HPDE6-E6E7 (cell line): ENCODE results near the gene MSRB3.

Experiments
- DNase-seq: peaks from one replicate; pipeline ENCODE4 v3.0.0; 2011; ENCODE audit warnings: missing footprints; ENCODE audit errors: extremely low spot score

Gene MSRB3

DNA sequence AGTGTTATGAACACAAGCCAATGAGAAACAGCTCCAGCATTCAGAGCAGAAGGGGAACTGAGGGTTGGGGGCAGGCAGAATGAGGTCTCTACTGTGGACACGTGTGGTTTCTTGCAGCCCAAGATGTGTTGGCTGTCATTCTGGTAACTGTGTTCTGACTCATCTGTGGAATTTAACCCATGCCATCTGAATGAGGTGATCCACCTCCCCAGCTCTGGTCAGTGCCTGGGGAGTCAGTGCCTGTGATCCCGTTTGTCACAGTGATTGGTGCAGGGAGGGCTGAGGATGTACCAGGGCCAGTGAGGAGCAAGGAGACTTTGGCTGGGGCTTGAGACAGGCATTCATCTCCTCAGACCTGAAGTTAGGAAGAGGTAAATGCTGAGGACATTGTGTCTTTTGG, 216.8 kb downstream of the MSRB3 start:
- peak; percentile 12 for DNase-seq

DNA sequence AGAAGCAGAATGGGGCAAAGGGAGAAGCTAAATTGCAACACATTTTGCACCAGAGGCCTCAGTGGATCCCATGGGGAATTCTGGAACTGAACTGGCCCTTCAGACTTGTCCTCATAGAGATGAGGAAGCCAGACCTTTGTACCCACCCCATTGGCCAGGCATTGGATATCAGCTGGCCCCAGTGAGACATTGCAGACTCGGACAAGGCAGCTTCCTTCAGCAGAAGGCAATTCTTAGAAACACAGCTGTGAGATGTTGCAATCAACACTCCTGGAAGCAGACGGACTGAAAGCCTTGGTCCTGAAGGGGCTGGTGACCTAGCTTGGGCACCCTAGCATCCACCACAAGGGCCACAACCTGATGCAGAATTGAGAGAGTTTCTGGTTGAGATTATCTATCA, 218.1 kb downstream of the MSRB3 start:
- DNase-seq: no peak

DNA sequence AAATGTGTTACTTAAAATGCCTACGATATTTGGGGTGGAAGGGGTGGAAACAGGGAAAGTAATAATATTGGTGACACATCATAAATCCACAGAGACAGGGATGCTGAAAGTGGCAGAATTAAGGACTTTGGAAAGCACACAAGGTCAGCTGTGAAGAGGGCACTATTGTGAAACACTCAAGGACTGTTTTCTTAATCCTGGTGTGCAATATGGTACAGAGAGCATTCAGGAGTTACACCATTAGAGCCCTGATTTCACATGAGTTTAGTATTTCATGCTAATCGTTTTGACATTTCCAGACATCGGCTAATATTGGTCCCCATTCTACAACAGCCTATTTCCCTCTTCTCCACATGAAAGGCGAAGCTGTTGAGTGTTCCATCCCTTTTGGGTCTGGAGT, 219.2 kb downstream of the MSRB3 start:
- no peak for DNase-seq

DNA sequence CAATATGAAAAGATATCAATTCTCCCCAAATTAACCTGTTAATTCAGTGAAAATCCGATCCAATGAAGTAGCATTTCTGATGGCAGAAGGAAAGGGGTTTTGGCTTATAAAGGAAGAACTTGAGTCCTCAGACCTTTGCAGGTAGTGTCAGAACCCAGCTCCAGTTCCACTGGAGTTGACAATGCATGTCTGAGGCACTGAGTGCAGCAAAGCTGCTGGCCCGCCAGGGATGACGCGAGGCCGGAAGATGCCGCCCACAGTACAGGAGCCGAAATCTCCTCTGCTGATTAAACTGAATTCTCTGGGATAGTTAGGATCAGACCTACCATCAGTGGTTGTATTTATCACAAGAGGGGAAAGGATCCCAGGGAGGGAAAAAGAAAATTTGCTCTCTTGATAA, 220.7 kb downstream of the MSRB3 start:
- DNase-seq: no peak

DNA sequence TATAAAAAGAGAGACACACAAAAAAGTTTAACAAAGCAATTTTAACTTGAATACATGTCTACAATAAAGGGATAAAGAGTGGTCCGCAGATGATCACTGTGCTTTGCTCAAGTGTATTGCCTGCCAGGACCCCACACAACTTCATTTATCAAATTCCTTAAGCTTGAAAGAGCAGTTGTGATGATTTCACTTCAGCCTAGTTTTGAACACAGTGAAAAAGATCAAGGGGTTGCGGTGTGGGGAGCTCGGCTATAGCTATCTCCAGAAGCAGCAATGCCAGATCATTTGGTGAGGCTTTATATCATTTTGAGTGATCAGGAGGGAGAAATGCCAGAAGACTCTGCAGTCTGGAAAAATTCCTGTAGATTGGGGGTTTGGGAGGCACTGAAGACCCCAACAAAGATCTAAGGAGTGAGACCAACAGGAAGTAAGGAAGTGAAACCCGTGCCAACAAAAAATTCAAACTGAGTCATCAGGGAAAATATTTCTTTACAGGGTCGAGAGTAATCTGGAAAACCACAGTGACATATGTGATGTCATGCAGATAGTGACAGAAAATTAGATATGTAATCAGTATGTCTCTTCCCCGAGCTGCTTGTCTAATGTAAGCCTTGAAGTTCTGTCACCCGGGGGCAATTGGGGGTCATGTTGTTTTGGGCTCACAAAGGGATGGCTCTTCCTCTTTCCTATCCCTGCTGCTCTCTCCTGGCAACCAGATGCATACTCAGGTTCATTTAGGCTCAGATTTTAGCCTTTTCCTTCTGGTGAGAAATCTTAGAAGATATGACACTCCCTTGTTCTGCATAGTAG, 221.8 kb downstream of the MSRB3 start:
- DNase-seq: no peak

DNA sequence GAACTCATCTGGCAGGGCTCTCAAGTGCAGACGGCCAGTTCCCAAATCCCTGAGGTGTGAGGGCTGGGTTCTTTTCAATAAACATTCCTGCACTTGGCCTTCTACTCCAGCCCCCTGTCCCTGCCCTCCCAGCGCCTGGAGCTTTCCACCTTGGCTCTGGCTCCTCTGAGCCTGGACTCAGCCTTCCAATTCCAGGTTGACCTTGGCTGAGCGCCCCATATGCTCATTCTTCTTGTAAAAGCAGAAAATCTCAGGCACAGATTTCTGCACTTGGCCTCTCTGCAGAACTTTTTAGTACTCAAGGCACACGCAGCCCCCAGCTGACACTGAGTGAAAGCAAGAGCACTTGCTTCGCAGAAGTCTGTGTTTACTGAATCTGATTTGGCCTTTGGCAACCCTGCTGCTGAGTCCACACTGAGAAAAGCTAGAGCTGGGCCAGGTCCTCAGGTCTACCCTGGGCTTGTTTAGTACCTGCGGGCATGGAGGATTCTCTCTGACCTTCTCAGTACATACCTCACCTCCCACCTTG, 222.7 kb downstream of the MSRB3 start:
- no peak for DNase-seq

DNA sequence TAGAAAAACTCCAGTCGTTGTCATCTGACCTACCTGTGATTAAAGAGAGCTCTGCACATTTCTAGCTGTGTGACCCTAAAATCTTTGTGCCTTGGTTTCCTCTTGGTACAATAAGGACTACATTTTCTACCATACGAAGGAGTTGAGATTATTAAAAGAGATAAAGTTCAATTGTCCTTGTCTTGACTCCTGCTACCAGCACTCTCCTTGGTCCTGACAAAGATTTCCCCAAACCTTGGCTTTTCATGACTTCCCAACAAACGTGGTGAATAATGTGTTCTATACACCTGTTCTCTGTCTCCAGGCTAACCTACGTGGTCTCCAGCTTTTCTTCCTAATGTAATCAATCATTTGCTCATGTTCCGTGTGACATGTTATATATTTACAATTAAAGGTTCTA, 223.5 kb downstream of the MSRB3 start:
- no peak for DNase-seq

DNA sequence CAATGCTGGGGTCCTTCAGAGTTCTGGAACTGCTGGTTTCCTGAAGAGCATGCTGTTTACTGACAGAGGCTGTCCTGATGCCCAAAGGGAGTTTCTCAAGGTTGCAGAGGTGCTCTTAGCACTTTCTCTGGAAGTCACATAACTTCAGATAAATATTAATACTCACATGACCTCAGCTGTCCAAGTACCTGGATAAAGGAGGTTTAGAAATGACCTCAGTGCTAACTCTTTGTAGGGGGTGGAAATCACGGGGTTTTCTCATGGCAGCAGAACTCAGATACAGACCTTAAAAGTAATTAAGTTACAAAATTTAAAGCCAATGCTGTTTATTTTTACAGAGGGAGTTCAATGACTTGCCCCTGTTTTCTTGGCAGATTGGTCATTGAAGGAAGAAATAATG, 225.9 kb downstream of the MSRB3 start:
- no peak for DNase-seq

DNA sequence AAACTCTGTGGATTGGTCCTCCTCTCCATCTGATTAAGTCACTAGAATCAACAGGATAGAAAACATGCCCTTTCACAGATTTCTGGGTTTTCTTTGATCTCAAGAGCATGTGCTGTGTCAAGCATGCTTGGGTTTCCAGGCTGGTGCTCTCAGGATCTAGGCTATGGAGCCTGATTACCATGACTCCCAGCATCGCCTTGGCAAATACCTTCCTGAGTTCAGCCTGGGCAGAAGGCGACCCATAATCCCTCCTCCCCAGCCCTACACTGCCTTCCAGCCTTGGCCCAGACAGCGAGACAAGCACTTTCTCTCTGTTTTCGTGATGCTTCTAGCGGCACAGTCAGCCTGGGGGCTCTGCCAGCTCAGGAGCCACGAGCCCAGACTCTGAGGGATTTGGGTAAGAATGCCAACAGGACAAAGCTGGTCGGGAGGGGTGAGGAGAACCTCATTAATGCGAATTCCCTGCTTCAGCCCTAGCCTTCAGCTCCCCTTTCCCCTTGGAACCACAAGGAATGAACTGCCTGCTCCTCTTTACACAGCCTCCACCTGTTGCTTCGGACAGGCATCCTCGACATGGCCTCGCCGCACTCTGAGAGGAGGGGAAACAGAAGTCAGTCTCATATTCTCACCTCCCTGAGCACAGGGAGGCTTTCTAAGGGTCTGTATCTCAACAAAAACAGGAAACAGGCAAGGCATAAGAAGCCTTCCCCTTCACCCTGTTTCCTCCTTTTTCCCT, 227.1 kb downstream of the MSRB3 start:
- no peak for DNase-seq

DNA sequence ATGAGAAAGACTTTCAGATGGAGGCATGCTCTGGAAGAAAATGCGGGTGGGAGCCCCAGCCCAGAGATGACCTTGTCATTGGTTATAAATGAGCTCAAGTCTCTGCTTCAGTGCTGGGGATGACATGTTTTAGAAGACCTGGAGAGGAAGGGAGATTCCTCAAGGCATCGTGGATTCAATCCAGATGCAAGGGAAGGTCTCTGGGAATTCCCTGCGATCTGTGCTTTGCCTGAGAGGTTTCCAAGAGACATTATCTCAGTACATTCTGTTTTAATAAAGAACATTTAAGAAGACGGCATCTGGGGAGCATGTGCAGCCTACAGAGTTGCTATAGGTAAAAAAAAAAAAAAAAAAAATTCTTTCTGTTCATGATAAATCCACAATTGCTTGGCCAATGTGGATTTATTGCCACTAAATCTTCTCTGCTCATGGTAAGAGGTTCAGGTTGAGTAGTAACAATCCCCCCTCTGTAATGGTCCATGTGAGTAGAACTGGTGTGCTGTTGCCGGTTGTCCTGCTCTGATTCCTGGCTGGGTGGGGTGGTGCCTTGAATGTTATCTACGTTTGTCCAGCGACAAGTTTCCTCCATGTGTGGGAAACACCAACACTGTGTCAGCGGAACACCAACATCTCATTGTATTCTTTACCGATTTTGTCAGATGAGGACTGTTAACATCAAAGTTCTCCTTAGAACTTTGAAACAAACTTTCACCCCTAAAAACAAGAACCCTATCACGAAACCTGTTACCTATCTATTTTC, 230.0 kb downstream of the MSRB3 start:
- DNase-seq: no peak

DNA sequence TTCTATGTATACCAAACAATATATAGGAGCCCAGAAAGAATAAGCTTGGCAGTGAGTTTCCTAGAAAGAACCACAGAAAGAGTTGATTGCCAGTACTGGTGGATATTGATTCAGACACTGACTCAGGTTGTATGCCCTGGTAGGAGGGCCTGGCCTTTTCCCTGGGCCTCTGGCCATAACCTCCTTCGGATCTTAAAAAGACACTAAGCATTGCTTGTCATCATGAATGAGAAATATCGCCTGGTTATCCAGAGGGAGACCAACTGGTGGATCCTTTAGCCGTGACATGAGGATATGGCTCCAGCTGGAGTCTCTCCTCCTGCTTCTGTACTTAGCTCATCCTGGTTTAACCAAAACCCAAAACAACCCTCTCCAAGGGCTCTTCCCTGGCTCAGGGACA, 231.5 kb downstream of the MSRB3 start:
- no peak for DNase-seq

DNA sequence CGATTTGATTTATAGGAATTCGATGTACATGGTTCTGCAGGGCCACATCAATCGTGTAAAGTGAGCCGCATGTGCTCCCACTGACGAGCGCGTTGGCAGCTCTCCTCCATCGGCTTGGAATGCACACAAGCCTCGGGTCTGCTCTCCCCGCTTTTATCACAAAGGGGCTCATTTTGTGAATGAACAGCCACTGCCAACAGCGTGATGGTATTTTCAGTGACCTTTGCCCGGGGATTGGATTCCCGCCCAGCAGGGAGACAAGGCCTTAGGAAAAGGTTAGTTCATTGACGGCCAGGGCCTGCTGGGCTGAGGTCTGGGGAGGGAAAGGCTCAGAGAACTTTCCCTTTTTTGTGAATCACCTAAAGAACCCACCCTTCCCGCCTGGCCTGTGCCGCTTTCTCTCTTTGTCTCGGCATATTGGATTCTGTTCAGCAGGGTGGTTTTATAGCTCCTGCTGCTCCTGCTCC, 232.1 kb downstream of the MSRB3 start:
- no peak for DNase-seq

DNA sequence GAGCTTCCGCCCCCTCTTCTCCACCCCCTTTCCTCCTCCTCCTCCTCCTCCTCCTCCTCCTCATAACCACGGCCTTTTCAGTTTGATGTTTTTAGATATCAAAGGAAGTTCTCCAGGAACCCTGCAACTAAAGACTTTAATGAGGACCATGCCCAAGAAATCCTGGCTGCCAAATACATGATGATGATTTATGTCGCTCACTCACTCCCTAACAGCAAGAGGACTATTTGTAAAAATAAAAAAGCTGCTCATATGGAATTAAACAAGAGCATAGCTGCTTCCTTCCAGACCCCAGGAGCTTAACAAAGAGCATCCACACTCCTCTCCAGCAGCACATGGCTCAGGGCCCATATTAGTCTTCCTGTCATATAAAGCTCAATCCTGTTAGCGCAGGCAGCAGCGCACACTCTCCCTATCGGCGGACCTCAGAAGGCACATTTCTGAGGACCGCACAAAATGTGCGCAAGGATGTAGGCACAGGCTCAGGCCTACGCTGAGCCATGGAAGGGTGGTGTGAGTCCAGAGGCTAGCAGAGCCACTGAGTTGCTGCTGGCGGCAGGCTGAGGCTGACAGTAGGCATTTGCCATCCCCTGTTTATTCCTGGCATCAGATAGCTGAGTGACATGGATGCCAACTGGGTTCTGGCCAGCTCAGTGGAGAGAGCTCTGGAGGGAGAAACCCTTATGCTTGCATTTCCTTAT, 232.8 kb downstream of the MSRB3 start:
- no peak for DNase-seq

DNA sequence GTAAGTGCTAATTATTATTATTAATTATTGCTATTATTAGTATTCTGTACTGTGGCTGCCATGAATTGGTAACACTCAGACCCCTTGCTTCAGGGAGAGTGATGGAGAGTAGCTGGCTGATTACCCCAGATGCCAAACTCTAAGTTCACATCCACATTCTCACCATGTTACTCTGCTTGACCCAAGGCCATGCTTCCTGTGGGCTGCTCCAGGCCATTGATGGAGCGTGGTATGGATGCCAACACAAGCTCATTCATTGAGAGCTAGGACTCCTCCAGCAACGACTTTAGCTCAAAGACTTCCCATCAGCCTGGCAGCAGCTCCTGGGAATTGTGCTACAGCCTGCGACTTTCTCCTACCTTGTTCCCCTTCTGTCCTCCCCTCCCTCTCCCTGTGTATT, 233.4 kb downstream of the MSRB3 start:
- no peak for DNase-seq
